Skeletal muscle satellite cell (primary cell): ENCODE measurements around the gene ATG2A.

Experiments
- H3K27me3 ChIP-seq: 2 replicates; pipeline ENCODE4 v1.7.0; 2013; ENCODE audit warnings: low read length; ENCODE audit not compliant: control insufficient read depth, insufficient read depth
- H3K36me3 ChIP-seq: 2 replicates; pipeline ENCODE4 v1.7.0; 2013; ENCODE audit warnings: mild to moderate bottlenecking, control low read depth, low read length; ENCODE audit not compliant: insufficient read depth
- H3K4me1 ChIP-seq: 2 replicates; pipeline ENCODE4 v1.7.0; 2013; ENCODE audit warnings: low read length; ENCODE audit not compliant: control insufficient read depth, insufficient read depth
- H3K4me2 ChIP-seq: 2 replicates; pipeline ENCODE4 v1.7.0; 2013; ENCODE audit warnings: mild to moderate bottlenecking, low read length
- H3K4me3 ChIP-seq: 2 replicates; pipeline ENCODE4 v1.7.0; 2013; ENCODE audit warnings: low read length
- H3K9ac ChIP-seq: 2 replicates; pipeline ENCODE4 v1.7.0; 2013; ENCODE audit warnings: mild to moderate bottlenecking, low read depth, low read length, moderate library complexity
- H3K9me3 ChIP-seq: replicated peaks from 2 replicates; pipeline ENCODE4 v1.7.0; 2013; ENCODE audit warnings: mild to moderate bottlenecking, control low read depth, low read length

The ATG2A gene

GRCh38 chr11:64872790-64873488 is 44.1 kb downstream of the ATG2A start:
- Histone ChIP-seq H3K9me3 (no peaks in the 10 kb centered on the region), H3K9ac (no peak overlapping the region), H3K4me1 (peaks cover 69% of the 10 kb centered on the region), H3K27me3 (no peaks in the 10 kb centered on the region), H3K36me3 (peaks cover 40% of the 10 kb centered on the region), H3K4me2 (no peak overlapping the region), H3K4me3 (no peak overlapping the region)

DNA sequence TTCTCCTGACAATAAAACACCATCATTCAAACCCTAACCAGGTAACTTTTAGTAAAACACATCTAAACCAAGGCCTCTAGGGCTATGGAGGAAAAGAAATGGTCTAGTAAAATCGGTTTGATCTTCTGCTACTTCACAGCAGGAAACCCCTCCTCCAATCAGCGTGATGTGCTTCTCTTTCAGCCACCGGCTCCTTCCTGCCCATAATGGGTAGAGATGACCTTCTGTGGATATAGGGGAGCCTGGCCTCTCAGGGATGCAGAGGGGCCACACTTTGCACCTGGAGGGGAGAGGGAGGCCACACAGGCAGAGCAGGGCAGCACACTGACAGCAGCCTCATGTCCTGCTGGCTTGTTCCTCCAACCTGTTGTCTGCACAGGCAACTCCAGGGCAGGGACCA is 45.5 kb downstream of the ATG2A start:
- Histone ChIP-seq H3K4me3 (no peak overlapping the region), H3K9ac (no peak overlapping the region), H3K36me3 (peaks cover 46% of the 10 kb centered on the region), H3K9me3 (no peaks in the 10 kb centered on the region), H3K27me3 (no peaks in the 10 kb centered on the region), H3K4me2 (peak overlapping the region; percentile 68), H3K4me1 (peaks cover 67% of the 10 kb centered on the region)

GRCh38 chr11:64870893-64871466 is 46.0 kb downstream of the ATG2A start:
- Histone ChIP-seq H3K36me3 (peaks cover 49% of the 10 kb centered on the region), H3K4me1 (peaks cover 65% of the 10 kb centered on the region), H3K9ac (peak overlapping the region; percentile 64), H3K4me2 (peak overlapping the region; percentile 68), H3K27me3 (no peaks in the 10 kb centered on the region), H3K4me3 (peak overlapping the region; percentile 26), H3K9me3 (no peaks in the 10 kb centered on the region)

GRCh38 chr11:64870176-64870892 is 46.7 kb downstream of the ATG2A start:
- Histone ChIP-seq H3K9ac (peak overlapping the region; percentile 64), H3K4me3 (peak overlapping the region; percentile 26), H3K9me3 (no peaks in the 10 kb centered on the region)

DNA sequence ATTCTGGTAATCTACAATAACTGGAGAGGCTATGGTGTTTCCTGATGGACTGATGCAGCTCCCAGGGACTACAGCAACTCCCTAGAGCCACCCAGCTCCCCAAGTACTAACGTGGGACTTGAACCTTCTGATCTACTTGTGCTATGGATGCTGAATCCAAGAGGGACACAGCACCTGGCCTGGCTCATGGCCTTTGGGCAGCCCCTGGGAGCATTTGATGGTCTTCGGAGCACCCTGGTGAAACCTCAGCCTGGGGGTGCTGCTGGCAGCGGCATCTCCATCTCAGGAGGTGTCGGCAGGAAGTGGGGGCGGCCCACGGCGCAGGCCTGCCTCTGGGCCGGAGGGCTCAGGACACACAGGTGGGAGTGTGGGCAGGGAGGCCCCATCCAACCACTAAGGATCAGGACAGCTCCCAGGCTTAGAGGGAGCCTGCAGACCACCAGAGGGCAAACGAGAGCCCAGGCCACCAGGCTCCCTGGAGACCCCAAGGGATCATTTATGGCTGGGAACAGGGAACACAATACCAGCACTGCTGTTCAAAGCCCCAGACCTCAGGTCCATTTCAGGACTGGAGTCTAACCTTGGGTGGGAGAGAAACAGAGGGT is 47.3 kb downstream of the ATG2A start:
- no peaks in the 10 kb centered on the region for H3K9me3 ChIP-seq
- no peaks in the 10 kb centered on the region for H3K27me3 ChIP-seq
- H3K4me1 ChIP-seq = peaks cover 62% of the 10 kb centered on the region
- H3K4me2 ChIP-seq = peak overlapping the region; percentile 68
- peak overlapping the region; percentile 64 for H3K9ac ChIP-seq
- H3K4me3 ChIP-seq = peak overlapping the region; percentile 26
- peaks cover 50% of the 10 kb centered on the region for H3K36me3 ChIP-seq

More at GRCh38 chr11:64870176-64870892, 46.7 kb downstream of the ATG2A start:
- Histone ChIP-seq H3K4me1 (peaks cover 62% of the 10 kb centered on the region), H3K4me2 (peak overlapping the region; percentile 68), H3K36me3 (peaks cover 50% of the 10 kb centered on the region), H3K27me3 (no peaks in the 10 kb centered on the region)

DNA sequence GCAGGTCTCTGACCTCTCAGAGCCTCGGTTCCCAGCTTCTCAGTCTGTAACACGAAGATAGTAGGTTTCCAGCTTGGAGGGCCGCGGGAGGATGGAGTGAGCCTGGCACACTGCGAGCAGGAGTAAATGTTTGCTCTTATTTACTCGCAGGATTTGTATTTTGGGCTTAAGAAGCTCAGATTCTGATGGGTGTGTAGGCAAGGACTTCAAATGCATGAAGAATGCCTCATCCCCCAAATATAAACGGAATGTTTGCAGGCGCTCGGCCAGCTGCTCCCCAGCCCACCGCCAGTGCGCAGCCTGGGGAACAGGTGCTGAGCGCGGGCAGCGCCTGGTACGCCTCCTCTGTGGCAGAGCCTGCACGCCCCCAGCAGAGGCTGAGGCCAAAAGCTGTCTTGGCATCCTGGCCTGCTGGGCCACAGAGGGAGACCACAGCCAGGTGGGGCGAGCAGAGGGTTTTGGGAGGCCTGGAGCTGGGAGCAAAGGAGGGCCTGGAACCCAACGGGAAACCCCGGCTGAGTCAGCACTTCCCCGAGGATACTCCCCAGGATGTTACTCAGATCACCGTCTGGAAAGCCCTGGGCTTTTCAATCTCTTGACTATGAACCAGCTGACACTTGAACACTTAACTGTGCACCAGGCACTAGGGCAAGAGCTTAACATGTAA is 48.0 kb downstream of the ATG2A start:
- peak overlapping the region; percentile 68 for H3K4me2 ChIP-seq
- peaks cover 50% of the 10 kb centered on the region for H3K36me3 ChIP-seq
- peak overlapping the region; percentile 64 for H3K9ac ChIP-seq
- peaks cover 63% of the 10 kb centered on the region for H3K4me1 ChIP-seq
- no peaks in the 10 kb centered on the region for H3K9me3 ChIP-seq
- peak overlapping the region; percentile 26 for H3K4me3 ChIP-seq
- H3K27me3 ChIP-seq = no peaks in the 10 kb centered on the region

DNA sequence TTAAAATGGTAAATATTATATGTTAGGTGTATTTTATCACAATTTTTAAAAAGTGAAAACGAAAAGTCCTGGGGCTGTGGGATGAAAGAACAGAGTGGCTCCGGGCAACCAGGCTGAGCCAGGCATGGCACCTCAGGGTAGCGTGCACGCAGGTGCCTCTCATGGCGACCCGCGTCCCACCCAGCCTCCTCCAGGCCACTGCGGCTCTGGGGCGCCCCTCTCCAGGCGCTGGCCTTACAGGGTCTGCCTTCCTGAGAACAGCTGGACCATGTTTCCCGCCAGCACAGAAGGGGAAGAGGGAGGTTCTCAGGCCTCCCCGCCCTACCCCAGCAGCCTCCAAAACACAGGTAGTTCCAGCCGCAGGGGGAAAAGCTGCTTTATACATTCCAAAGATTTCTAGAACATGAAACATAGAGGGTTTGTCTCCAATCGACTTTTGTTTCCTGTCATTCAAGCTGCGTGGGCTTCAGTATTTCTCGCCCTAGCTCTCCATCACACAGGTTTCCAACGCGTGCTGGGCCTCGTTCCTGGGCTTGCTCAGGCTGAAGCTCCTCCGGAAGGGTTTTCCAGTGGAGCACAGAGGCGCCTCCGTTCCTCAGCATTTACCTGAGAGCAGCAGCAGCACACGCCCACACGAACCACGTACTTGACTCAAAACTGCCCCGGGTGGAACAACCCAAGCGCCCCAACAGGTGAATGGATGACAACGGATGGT is 49.1 kb downstream of the ATG2A start:
- Histone ChIP-seq H3K36me3 (peaks cover 44% of the 10 kb centered on the region), H3K27me3 (no peaks in the 10 kb centered on the region), H3K4me2 (peak overlapping the region; percentile 68), H3K4me3 (no peak overlapping the region), H3K9ac (peak overlapping the region; percentile 43), H3K4me1 (peaks cover 75% of the 10 kb centered on the region), H3K9me3 (no peaks in the 10 kb centered on the region)

DNA sequence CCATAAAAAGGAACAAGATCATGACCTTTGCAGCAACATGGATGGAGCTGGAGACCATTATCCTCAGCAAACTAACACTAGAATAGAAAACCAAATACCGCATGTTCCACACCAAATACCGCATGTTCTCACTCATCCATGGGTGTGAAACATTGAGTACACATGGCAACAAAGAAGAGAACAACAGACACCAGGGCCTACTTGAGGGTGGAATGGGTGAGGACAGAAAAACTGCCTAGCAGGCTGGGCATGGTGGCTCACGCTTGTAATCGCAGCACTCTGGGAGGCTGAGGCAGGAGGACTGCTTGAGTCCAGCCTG is 50.9 kb downstream of the ATG2A start:
- Histone ChIP-seq H3K4me3 (peak overlapping the region; percentile 2), H3K4me2 (no peak overlapping the region), H3K9me3 (no peaks in the 10 kb centered on the region), H3K9ac (peak overlapping the region; percentile 8), H3K4me1 (peaks cover 75% of the 10 kb centered on the region), H3K27me3 (no peaks in the 10 kb centered on the region), H3K36me3 (peaks cover 29% of the 10 kb centered on the region)

DNA sequence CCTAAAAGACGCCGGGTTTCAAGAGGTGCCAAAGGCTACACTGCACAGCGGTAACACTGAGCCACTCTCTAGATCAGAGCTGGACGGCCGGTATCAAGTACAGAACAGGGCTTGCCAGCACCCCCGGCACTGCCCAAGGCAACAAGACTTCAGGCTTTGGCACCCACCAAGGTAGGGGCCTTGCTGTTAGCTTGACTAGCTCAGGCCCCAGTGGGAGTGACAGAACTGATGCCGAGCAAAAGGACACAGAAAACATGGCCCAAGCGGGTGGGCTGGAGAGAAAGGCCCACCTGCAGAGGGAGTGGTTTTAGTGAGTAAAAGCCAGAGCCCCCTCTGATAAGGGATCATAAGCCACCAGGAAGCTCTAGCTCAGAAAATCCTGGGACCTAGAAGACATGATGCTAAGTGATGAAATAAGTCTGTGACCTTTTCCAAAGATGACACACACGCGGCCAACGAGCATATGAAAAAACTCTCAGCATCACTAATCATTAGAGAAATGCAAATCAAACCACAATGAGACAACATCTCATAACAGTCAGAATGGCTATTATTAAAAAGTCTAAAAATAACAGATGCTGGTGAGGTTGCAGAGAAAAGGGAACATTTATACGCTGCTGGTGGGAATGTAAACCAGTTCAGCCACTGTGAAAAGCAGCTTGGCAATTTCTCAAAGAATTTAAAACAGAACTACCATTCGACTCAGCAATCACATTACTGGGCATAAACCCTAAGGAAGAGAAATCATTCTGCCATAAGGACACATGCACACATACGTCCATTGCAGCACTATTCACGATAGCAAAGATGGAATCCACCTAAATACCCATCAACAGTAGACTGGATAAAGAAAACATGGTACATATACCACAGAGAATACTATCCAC is 51.5 kb downstream of the ATG2A start:
- Histone ChIP-seq H3K4me2 (peak overlapping the region; percentile 63), H3K4me3 (peak overlapping the region; percentile 9), H3K27me3 (no peaks in the 10 kb centered on the region)

More for the DNA sequence above, 51.5 kb downstream of the ATG2A start:
- peak overlapping the region; percentile 66 for H3K9ac ChIP-seq
- peaks cover 23% of the 10 kb centered on the region for H3K36me3 ChIP-seq
- H3K9me3 ChIP-seq = no peaks in the 10 kb centered on the region
- peaks cover 69% of the 10 kb centered on the region for H3K4me1 ChIP-seq
